ENCODE measurements around the gene TEX22. TPM values are rescaled to one million over a fixed set of nuclear protein-coding genes. Genes with fewer than 3 reads are reported as not detected.

The TEX22 gene
- total RNA-seq, 1 experiment from 2014 or later = 0.87 TPM

DNA sequence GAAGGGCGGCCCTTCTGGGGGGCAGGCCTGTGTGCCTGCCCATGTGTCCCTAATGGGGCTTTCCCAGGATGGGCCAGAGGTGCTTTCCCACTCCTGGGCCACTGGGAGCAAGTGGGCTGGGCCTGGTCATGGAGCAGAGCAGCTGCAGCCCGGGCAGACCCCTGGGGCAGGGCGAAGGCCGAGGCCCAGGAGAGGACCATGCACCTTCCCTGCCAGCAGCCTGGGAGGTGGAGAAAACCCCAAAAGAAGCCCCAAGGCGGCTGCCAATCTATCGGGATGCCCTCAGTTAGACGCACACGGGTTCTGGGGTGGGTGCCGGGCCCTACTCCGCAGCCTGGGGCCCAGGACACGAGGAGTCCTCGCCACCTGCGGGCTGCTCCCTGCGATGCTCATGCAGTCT is 60.2 kb downstream of the TEX22 start:
- peaks cover 29% of the 10 kb centered on the region for H3K36me3 Mint-ChIP-seq
- H3K4me1 Mint-ChIP-seq = no peaks in the 10 kb centered on the region
- no peaks in the 10 kb centered on the region for H3K9me3 Mint-ChIP-seq
- POLR2A ChIA-PET = no interaction called here
- H3K27ac Mint-ChIP-seq = no peak overlapping the region
- ATAC-seq (no peak), DNase-seq (ENCODE audit: low spot score) (no peak)
- CTCF ChIA-PET = interaction anchor here (2.2 kb wide), 1 partner anchor 22 kb away, joined by 10 read pairs; no protein-coding TSS in a partner anchor
- TF ChIP-seq TEAD4 (CRISPR knock-in tag; IDR thresholded peaks at IDR 0.05) (no peak), HMGA2 (CRISPR knock-in tag; IDR thresholded peaks at IDR 0.05) (no peak), ATF1 (CRISPR knock-in tag; IDR thresholded peaks at IDR 0.05) (no peak), ZNF281 (CRISPR knock-in tag; IDR thresholded peaks at IDR 0.05) (no peak), CBFB (CRISPR knock-in tag; IDR thresholded peaks at IDR 0.05; ENCODE audit: low read depth) (no peak)
- H3K4me3 Mint-ChIP-seq = no peak overlapping the region
- no peaks in the 10 kb centered on the region for H3K27me3 Mint-ChIP-seq (ENCODE audit: low read depth)

DNA sequence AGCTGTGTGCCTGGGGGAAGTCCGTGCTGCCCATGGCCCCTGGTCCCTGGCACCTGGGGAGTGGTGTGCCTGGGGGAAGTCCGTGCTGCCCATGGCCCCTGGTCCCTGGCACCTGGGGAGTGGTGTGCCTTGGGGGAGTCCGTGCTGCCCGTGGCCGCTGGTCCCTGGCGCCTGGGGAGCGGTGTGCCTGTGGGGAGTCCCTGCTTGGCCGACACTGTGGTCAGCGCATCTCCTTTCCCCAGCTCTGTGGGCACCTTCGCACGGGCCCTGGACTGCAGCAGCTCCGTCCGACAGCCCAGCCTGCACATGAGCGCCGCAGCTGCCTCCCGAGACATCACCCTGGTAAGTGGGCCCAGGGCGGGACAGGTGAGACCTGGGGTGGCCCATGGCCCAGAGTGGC is 61.8 kb downstream of the TEX22 start:
- Mint-ChIP-seq H3K27me3 (ENCODE audit: low read depth) (no peaks in the 10 kb centered on the region), H3K4me1 (no peaks in the 10 kb centered on the region), H3K4me3 (no peak overlapping the region), H3K36me3 (peaks cover 25% of the 10 kb centered on the region), H3K27ac (no peak overlapping the region), H3K9me3 (no peaks in the 10 kb centered on the region)
- ChIA-PET CTCF (no interaction called here), POLR2A (no interaction called here)
- ATAC-seq (no peak), DNase-seq (ENCODE audit: low spot score) (no peak)
- TF ChIP-seq FOXJ3 (CRISPR knock-in tag; IDR thresholded peaks at IDR 0.05; ENCODE audit: borderline replicate concordance) (no peak), JUN (CRISPR knock-in tag; IDR thresholded peaks at IDR 0.05) (no peak), CREM (CRISPR knock-in tag; IDR thresholded peaks at IDR 0.05) (no peak), MAX (CRISPR knock-in tag; IDR thresholded peaks at IDR 0.05) (no peak), SOX15 (CRISPR knock-in tag; IDR thresholded peaks at IDR 0.05) (no peak), MXD4 (CRISPR knock-in tag; IDR thresholded peaks at IDR 0.05; ENCODE audit: borderline replicate concordance) (no peak), MLX (CRISPR knock-in tag; IDR thresholded peaks at IDR 0.05) (no peak), AFF4 (CRISPR knock-in tag; IDR thresholded peaks at IDR 0.05; ENCODE audit: borderline replicate concordance) (no peak), NFYB (CRISPR knock-in tag; conservative IDR thresholded peaks at IDR 0.05; ENCODE audit: low read depth) (no peak), ELF4 (CRISPR knock-in tag; IDR thresholded peaks at IDR 0.05; ENCODE audit: low read depth) (no peak), ZNF423 (CRISPR knock-in tag; IDR thresholded peaks at IDR 0.05) (no peak), SMAD4 (CRISPR knock-in tag; IDR thresholded peaks at IDR 0.05) (no peak), ZNF425 (CRISPR knock-in tag; conservative IDR thresholded peaks at IDR 0.05) (no peak), FOXP1 (CRISPR knock-in tag; IDR thresholded peaks at IDR 0.05; ENCODE audit: borderline replicate concordance) (no peak)
- TF ChIP-seq, protein P1, sequence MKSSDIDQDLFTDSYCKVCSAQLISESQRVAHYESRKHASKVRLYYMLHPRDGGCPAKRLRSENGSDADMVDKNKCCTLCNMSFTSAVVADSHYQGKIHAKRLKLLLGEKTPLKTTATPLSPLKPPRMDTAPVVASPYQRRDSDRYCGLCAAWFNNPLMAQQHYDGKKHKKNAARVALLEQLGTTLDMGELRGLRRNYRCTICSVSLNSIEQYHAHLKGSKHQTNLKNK (CRISPR knock-in tag; IDR thresholded peaks at IDR 0.05) = no peak
- TF ChIP-seq, protein P2, sequence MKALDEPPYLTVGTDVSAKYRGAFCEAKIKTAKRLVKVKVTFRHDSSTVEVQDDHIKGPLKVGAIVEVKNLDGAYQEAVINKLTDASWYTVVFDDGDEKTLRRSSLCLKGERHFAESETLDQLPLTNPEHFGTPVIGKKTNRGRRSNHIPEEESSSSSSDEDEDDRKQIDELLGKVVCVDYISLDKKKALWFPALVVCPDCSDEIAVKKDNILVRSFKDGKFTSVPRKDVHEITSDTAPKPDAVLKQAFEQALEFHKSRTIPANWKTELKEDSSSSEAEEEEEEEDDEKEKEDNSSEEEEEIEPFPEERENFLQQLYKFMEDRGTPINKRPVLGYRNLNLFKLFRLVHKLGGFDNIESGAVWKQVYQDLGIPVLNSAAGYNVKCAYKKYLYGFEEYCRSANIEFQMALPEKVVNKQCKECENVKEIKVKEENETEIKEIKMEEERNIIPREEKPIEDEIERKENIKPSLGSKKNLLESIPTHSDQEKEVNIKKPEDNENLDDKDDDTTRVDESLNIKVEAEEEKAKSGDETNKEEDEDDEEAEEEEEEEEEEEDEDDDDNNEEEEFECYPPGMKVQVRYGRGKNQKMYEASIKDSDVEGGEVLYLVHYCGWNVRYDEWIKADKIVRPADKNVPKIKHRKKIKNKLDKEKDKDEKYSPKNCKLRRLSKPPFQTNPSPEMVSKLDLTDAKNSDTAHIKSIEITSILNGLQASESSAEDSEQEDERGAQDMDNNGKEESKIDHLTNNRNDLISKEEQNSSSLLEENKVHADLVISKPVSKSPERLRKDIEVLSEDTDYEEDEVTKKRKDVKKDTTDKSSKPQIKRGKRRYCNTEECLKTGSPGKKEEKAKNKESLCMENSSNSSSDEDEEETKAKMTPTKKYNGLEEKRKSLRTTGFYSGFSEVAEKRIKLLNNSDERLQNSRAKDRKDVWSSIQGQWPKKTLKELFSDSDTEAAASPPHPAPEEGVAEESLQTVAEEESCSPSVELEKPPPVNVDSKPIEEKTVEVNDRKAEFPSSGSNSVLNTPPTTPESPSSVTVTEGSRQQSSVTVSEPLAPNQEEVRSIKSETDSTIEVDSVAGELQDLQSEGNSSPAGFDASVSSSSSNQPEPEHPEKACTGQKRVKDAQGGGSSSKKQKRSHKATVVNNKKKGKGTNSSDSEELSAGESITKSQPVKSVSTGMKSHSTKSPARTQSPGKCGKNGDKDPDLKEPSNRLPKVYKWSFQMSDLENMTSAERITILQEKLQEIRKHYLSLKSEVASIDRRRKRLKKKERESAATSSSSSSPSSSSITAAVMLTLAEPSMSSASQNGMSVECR (CRISPR knock-in tag; IDR thresholded peaks at IDR 0.05; ENCODE audit: borderline replicate concordance) = no peak

Measured in WTC11 (cell line).